HG03439 (cell line): ENCODE measurements around the gene TMEM178B.

Source experiments
- ATAC-seq: cut with Tn5 transposase; IDR thresholded peaks from one replicate; pipeline ENCODE4 v1.9.1; 2021; ENCODE audit warnings: mild to moderate bottlenecking, moderate library complexity; ENCODE audit not compliant: unreplicated experiment

The TMEM178B gene

GRCh38 chr7:141213226-141213625 is 139.4 kb downstream of the TMEM178B start:
- no peak for ATAC-seq

GRCh38 chr7:141217938-141218337 is 144.1 kb downstream of the TMEM178B start:
- no peak for ATAC-seq

- ATAC-seq = no peak
Observed at GRCh38 chr7:141218941-141219340, 145.1 kb downstream of the TMEM178B start.

- no peak for ATAC-seq
Observed at GRCh38 chr7:141220263-141220880, 146.5 kb downstream of the TMEM178B start.

GRCh38 chr7:141221007-141221612 is 147.2 kb downstream of the TMEM178B start:
- ATAC-seq = no peak

GRCh38 chr7:141225916-141226618 is 152.2 kb downstream of the TMEM178B start:
- no peak for ATAC-seq

GRCh38 chr7:141227454-141227853 is 153.6 kb downstream of the TMEM178B start:
- ATAC-seq = no peak

GRCh38 chr7:141228482-141228881 is 154.6 kb downstream of the TMEM178B start:
- ATAC-seq = no peak

GRCh38 chr7:141231018-141231792 is 157.3 kb downstream of the TMEM178B start:
- ATAC-seq = no peak

GRCh38 chr7:141232286-141233051 is 158.6 kb downstream of the TMEM178B start:
- ATAC-seq = no peak

- ATAC-seq = no peak
Observed at GRCh38 chr7:141234335-141235105, 160.7 kb downstream of the TMEM178B start.

- ATAC-seq = no peak
Observed at GRCh38 chr7:141235656-141236055, 161.8 kb downstream of the TMEM178B start.

GRCh38 chr7:141238596-141239243 is 164.9 kb downstream of the TMEM178B start:
- no peak for ATAC-seq

- ATAC-seq = no peak
Observed at GRCh38 chr7:141239661-141240060, 165.8 kb downstream of the TMEM178B start.

GRCh38 chr7:141242568-141242967 is 168.7 kb downstream of the TMEM178B start:
- ATAC-seq = no peak

GRCh38 chr7:141243368-141243767 is 169.5 kb downstream of the TMEM178B start:
- ATAC-seq = no peak

- ATAC-seq = no peak
Observed at GRCh38 chr7:141244435-141244834, 170.6 kb downstream of the TMEM178B start.

GRCh38 chr7:141246426-141246825 is 172.6 kb downstream of the TMEM178B start:
- ATAC-seq = no peak

- ATAC-seq = no peak
Observed at GRCh38 chr7:141251180-141251579, 177.3 kb downstream of the TMEM178B start.
